ENCODE data around the gene CYTH1.
A peak's percentile ranks its signal among the peaks of the same experiment; 100 is the strongest.

The CYTH1 gene

DNA sequence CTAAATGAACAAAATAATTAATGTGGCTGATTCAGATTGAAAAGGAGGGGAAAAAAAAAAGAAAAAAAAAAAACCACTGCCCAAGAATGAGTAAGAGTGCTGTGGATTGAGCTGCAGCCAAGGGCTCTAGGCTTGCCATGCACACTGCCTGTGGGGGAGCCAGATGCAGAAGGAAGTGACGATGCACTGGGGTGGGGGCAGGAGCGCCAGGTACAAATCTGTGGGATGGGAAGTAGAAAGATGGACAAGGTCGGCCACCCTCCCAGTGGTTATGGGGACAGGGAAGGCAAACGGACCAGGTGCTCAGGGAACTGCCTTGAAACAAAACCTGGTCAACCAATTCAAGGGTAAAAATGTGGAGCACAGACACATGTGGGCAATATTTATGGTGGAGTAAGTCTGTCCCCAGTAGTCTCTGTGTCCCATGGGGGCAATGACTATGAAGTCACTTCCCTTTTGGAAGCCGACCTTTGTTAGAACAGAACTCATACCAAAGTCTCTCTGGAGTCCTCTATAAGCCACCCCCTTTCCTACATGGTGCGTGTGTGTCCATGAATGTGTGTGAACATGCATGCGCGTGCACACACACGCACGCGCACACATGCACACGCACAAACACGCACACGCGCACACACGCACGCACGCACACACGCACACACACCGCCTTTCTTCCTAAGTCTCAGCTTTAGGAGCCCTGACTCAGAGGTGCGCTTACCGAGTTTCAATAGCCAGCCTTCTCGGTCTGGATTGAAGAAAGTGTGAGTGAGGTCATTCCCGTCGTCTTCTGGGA lies 84.3 kb downstream of the CYTH1 start:
- no peak overlapping the region for H3K27ac ChIP-seq
- no peak for DNase-seq (ENCODE audit: low read depth, low spot score)

- no peak for DNase-seq (ENCODE audit: low read depth, low spot score)
- no peak overlapping the region for H3K27ac ChIP-seq
These were observed 85.0 kb downstream of the CYTH1 start for GRCh38 chr17:78697122-78697521.

- DNase-seq (ENCODE audit: low read depth, low spot score) = no peak
- no peak overlapping the region for H3K27ac ChIP-seq
These were observed 85.8 kb downstream of the CYTH1 start for GRCh38 chr17:78696016-78696982.

GRCh38 chr17:78694805-78695531 lies 87.1 kb downstream of the CYTH1 start:
- no peak for DNase-seq (ENCODE audit: low read depth, low spot score)
- H3K27ac ChIP-seq = no peak overlapping the region

DNA sequence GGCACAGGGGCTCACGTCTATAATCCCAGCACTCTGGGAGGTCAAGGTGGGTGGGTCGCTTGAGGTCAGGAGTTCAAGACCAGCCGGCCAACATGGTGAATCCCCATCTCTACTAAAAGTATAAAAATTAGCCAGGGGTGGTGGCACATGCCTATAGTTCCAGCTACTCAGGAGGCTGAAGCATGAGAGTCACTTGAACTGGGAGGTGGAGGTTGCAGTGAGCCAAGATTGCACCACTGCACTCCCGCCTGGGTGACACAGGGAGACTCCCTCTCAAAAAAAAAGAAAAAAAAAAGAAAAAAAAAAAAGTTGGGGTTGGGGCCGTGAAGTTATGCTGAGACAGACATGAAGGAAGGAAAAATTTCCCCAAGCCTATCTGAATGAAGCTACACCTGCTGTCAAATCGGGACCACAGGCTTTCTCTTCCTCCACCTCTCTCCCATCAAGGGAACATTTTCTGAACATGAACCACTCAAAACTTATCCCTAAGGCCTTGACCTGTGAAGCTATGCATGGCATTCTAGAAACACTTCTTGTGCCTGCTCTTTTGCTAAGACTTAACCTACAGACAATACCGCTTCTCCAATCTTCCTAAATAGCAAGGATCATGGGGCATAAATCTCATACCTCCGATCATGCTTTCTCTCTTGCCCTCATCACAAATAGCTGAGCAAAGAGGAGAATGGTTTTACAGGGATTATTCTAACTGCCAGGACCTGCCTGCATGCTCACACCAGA lies 88.6 kb downstream of the CYTH1 start:
- H3K27ac ChIP-seq = no peak overlapping the region
- DNase-seq (ENCODE audit: low read depth, low spot score) = no peak

DNA sequence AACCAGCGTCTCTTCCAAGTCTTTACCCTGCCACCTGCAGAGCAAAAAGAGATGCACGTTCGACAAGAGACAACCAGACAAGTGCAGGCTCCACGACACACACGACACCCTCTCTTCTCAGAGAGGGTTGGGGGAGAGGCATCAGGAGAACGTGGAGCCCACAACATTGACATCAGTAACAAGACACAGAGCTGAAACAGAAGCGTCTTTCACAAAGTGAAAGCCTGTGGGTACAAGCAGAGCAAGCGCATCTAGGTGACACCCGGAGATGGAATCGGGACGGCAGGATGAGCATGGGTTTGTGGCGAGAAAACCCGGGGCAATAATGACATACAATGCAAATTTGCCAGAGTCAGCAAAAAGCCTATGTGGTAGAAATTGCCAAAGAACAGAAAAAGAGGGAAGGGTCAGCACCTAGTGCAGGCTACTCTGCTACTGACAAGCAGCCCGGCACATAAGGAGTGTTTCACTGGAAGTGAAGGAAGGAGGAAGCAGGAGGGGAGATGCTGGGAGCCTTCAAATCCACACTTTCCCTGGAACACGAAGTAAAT lies 89.5 kb downstream of the CYTH1 start:
- no peak overlapping the region for H3K27ac ChIP-seq
- no peak for DNase-seq (ENCODE audit: low read depth, low spot score)

GRCh38 chr17:78689029-78689428 lies 93.0 kb downstream of the CYTH1 start:
- no peak for DNase-seq (ENCODE audit: low read depth, low spot score)
- no peak overlapping the region for H3K27ac ChIP-seq

DNA sequence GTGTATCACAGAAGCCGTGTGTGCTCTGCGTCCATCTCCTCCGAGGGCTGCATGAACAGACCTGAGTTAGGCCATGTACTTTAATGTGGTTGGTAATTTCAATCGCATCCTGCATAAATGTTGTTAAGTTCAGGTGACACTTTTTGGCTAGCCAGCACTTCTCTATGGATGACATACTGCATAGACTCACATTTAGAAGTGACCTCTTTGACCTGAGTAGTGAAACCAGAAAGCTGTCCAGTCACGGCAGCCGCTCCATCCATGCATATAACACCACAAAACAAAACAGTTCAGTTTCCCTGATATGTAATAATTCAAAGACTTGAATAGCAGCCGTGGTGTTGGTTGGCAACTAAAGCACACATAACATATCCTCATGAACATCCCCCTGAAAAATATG lies 94.1 kb downstream of the CYTH1 start:
- H3K27ac ChIP-seq = no peak overlapping the region
- DNase-seq (ENCODE audit: low read depth, low spot score) = no peak

DNA sequence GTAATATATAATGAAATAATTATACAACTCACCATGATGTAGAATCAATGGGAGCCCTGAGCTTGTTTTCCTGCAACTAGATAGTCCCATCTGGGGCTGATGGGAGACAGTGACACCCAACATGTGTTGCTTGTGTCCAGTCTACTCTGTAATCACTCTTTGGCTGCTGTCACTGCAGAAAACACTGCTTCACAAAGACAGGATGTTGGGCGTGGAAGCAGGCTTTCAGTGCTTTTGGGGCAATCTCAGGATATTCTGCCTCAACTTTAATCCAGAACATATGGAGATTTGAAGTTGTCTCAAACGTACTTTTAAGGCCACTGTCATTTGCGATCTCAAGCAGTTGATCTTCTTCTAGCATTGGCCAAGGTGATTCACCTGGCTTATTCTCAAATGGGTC lies 94.9 kb downstream of the CYTH1 start:
- no peak overlapping the region for H3K27ac ChIP-seq
- no peak for DNase-seq (ENCODE audit: low read depth, low spot score)

DNA sequence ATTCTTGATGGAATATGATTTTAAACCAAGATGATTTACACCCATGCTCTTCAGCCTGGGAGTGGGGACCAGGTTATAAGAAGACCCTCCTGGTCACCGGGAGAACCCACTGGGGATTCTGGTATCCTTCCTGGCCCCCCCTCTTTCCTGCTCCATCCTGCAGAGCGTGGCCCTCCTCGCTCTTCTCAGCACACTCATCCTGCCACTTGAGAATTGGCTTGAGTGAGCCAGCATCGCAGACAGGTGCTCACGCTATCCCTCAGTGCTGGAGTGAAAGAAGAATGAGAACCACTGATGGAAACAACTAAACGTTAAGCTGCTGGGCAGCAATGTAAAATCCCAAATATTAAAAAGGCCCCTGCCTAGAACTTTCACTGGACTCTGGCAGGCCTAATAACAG lies 98.0 kb downstream of the CYTH1 start:
- no peak for DNase-seq (ENCODE audit: low read depth, low spot score)
- H3K27ac ChIP-seq = no peak overlapping the region

DNA sequence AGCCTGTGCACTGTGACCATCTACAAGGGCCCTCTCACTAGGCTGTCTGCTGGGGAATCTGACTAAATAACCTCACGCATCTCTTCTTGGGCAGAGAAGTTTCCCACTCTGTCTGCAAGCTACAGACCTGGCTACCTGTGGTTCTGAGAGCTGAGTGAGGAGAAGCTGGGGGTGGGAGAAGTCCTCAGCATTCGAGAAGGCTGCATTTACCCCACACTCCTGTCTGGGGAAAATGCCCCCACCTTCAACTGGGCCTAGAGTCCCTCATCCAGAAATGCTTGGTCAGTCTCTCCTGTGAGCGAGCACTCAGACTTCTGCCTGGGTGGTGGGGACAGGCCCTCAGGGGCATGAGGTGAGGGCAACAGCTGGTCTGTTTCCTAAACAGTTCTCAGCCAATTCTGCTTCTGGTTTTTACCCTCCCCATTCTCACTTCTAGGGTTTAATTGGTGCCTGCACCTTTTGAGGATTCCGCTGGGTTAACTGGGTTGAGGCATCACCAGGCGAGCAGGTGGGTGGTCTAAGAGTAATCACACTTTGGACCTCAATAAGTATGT lies 98.6 kb downstream of the CYTH1 start:
- H3K27ac ChIP-seq = no peak overlapping the region
- no peak for DNase-seq (ENCODE audit: low read depth, low spot score)

DNA sequence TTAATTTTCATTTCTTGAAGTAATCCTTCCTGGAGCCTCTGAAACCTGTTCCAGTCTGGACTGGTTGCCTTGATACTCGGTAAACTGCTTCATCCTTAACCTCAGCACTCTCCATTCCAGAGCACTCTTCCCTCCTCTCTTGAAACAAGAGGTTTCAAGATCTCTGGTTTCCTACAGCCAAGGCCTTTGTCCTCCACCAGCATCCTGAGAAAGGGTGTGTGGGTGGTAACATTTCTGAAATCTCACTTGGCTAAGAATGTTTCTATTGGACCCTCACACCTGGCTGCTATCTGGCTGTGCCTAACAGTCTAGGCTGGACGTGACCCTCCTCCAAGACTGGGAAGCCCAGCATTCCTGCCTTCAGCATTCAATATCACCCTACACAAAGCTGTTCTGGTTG lies 99.7 kb downstream of the CYTH1 start:
- H3K27ac ChIP-seq = peak overlapping the region; percentile 66
- no peak for DNase-seq (ENCODE audit: low read depth, low spot score)

GRCh38 chr17:78680436-78680835 lies 101.6 kb downstream of the CYTH1 start:
- no peak for DNase-seq (ENCODE audit: low read depth, low spot score)
- H3K27ac ChIP-seq = peak overlapping the region; percentile 66

DNA sequence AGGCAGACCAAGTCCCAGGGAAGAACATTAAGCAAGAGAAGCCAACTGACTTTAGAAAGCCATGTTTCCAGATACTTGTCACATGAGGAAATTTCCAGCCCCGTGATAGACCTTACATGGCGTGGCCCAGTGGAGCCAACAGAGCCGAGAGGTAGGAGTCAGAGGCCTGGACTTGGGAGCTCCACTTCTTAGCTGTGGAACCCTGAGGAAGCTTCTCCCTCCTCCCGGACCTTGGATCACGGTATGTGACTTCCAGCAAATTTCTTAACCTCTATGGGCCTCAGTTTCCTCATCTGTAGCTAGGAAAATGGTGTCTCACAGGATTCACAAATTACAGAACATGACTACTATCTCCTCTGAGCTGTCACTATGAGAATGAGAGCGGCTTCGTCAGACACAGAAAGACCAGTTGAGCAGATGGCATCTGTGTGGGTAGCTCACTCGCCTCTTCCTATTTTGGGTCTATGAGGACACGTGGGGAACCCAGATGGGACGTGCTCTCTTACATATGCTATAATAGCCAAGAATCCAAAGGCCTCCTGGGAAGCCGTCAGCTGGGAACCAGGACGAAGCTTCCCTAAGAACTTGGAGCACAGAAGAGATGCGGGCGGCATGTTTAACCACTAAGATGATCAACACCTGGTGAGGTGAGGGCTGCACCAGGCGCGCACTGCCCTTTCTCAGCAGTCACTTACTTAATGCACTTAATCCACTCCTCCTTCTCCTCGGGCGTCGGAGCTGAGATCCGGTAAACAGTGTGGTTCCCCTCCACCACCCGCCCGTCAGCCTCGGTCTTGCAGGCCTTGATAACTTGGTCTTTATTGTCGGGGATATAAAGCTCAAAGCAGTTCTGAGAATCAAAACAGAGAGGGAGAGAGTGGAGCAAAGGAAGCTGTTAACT lies 102.3 kb downstream of the CYTH1 start:
- no peak overlapping the region for H3K27ac ChIP-seq
- DNase-seq (ENCODE audit: low read depth, low spot score) = no peak

- H3K27ac ChIP-seq = no peak overlapping the region
These were observed 103.4 kb downstream of the CYTH1 start for GRCh38 chr17:78678711-78679110.

GRCh38 chr17:78678222-78678557 lies 103.9 kb downstream of the CYTH1 start:
- DNase-seq (ENCODE audit: low read depth, low spot score) = no peak

More at GRCh38 chr17:78678711-78679110, 103.4 kb downstream of the CYTH1 start:
- DNase-seq (ENCODE audit: low read depth, low spot score) = no peak

GRCh38 chr17:78677303-78678221 lies 104.5 kb downstream of the CYTH1 start:
- no peak overlapping the region for H3K27ac ChIP-seq
- no peak for DNase-seq (ENCODE audit: low read depth, low spot score)

More at GRCh38 chr17:78678222-78678557, 103.9 kb downstream of the CYTH1 start:
- H3K27ac ChIP-seq = no peak overlapping the region
